ENCODE measurements around the gene CERKL. TPM values are rescaled to one million over a fixed set of nuclear protein-coding genes. Genes with fewer than 3 reads are reported as not detected.

CERKL gene
- total RNA-seq, 1 donor from 2014 or later, result not detected

DNA sequence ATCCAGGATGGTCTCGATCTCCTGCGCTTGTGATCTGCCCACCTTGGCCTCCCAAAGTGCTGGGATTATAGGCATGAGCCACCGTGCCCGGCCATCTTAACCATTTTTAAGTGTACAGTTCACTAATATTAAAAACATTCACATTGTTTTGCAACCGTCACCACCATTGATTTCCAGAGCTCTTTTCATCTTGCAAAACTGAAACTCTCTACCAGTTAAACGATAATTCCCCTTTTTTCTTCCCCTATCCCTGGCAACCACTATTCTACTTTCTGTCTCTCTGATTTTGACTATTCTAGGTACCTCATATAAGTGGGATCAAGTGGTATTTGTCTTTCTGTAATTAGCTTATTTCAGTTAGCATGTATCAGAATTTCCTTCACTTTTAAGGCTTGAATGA is 40.2 kb upstream of the CERKL start:
- Histone ChIP-seq H3K4me3 (no peak overlapping the region), H4K20me1 (ENCODE audit: low read depth) (no peaks in the 10 kb centered on the region), H3K79me2 (ENCODE audit: low read depth) (no peaks in the 10 kb centered on the region), H3K27ac (no peak overlapping the region), H3K4me1 (peaks cover 17% of the 10 kb centered on the region), H3K9ac (no peak overlapping the region), H3K36me3 (no peaks in the 10 kb centered on the region), H3K4me2 (no peak overlapping the region), H3K9me3 (ENCODE audit: low read depth) (no peaks in the 10 kb centered on the region), H3F3A (ENCODE audit: low read depth) (peaks cover 20% of the 10 kb centered on the region), H2AFZ (replicated peaks) (no peak overlapping the region), H3K27me3 (peaks cover 48% of the 10 kb centered on the region)
- DNase-seq (ENCODE audit: low spot score), result no peak
- Mint-ChIP-seq H3K27me3 (ENCODE audit: insufficient read depth, low read depth) (peaks cover 11% of the 10 kb centered on the region), H3K9me3 (no peaks in the 10 kb centered on the region), H3K27ac (no peak overlapping the region), H3K36me3 (no peaks in the 10 kb centered on the region), H3K4me1 (peaks cover 4% of the 10 kb centered on the region), H3K4me3 (no peak overlapping the region)
- TF ChIP-seq EZH2 (IDR thresholded peaks at IDR 0.05) (no peak), EZH2phosphoT487 (IDR thresholded peaks at IDR 0.05) (no peak)
- TF ChIP-seq, protein P1, sequence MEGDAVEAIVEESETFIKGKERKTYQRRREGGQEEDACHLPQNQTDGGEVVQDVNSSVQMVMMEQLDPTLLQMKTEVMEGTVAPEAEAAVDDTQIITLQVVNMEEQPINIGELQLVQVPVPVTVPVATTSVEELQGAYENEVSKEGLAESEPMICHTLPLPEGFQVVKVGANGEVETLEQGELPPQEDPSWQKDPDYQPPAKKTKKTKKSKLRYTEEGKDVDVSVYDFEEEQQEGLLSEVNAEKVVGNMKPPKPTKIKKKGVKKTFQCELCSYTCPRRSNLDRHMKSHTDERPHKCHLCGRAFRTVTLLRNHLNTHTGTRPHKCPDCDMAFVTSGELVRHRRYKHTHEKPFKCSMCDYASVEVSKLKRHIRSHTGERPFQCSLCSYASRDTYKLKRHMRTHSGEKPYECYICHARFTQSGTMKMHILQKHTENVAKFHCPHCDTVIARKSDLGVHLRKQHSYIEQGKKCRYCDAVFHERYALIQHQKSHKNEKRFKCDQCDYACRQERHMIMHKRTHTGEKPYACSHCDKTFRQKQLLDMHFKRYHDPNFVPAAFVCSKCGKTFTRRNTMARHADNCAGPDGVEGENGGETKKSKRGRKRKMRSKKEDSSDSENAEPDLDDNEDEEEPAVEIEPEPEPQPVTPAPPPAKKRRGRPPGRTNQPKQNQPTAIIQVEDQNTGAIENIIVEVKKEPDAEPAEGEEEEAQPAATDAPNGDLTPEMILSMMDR (IDR thresholded peaks at IDR 0.05), result no peak

DNA sequence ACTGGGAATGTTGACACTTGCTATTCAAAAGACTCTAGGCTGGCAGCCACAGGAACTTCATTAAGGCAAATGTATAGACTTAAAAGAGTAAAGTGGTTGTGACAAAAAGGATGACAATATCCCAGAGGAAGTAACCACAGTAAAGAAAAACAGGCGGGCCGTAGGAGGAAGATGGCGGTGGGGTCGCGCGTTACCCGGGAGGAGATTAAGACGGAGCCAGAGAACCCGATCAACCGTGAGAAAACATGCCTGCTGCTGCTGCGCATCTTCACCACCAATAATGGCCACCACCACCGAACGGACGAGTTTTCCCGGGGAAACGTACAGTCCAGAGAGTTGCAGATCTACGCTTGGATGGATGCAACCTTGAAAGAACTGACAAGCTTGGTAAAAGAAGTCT is 37.4 kb upstream of the CERKL start:
- peaks cover 4% of the 10 kb centered on the region for H3K4me1 Mint-ChIP-seq
- peak; percentile 70 for DNase-seq (ENCODE audit: low spot score)
- Histone ChIP-seq H3K27me3 (peaks cover 76% of the 10 kb centered on the region), H3K4me2 (peak overlapping the region; percentile 54), H3K36me3 (no peaks in the 10 kb centered on the region), H2AFZ (replicated peaks) (no peak overlapping the region), H3K4me3 (no peak overlapping the region), H3K4me1 (peaks cover 17% of the 10 kb centered on the region), H3K9me3 (ENCODE audit: low read depth) (no peaks in the 10 kb centered on the region), H4K20me1 (ENCODE audit: low read depth) (no peaks in the 10 kb centered on the region), H3K9ac (no peak overlapping the region), H3K27ac (no peak overlapping the region), H3F3A (ENCODE audit: low read depth) (peaks cover 20% of the 10 kb centered on the region), H3K79me2 (ENCODE audit: low read depth) (no peaks in the 10 kb centered on the region)
- H3K27me3 Mint-ChIP-seq (ENCODE audit: insufficient read depth, low read depth), result peaks cover 20% of the 10 kb centered on the region
- no peaks in the 10 kb centered on the region for H3K9me3 Mint-ChIP-seq
- TF ChIP-seq, protein P1 (IDR thresholded peaks at IDR 0.05), result no peak
- no peak for TF ChIP-seq EZH2 (IDR thresholded peaks at IDR 0.05)
- TF ChIP-seq EZH2phosphoT487 (IDR thresholded peaks at IDR 0.05), result peak; percentile 62
- no peak overlapping the region for H3K4me3 Mint-ChIP-seq
- H3K36me3 Mint-ChIP-seq, result no peaks in the 10 kb centered on the region
- no peak overlapping the region for H3K27ac Mint-ChIP-seq

DNA sequence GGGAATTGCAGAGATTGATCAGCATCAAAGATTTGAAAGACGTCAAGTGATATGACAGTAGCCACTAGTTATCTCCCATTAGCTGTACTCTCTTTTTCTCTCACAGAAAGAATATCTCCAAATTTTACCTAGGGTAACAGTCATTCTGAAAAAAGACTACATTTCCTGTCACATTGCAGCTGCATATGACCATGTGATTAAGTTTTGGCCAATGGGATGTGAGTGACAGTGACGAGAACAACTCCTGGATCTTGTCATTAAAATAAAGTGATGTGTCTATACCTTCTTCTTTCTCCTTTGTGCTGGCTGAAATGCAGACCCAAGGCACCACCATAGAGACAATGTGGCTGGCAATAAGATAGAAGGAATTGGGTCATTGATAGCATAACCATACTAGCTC is 34.0 kb upstream of the CERKL start:
- TF ChIP-seq, protein P1 (IDR thresholded peaks at IDR 0.05), result no peak
- TF ChIP-seq EZH2 (IDR thresholded peaks at IDR 0.05), result no peak
- no peak for TF ChIP-seq EZH2phosphoT487 (IDR thresholded peaks at IDR 0.05)
- H3F3A ChIP-seq (ENCODE audit: low read depth), result peaks cover 20% of the 10 kb centered on the region
- no peaks in the 10 kb centered on the region for H3K36me3 Mint-ChIP-seq
- H3K27me3 Mint-ChIP-seq (ENCODE audit: insufficient read depth, low read depth), result peaks cover 46% of the 10 kb centered on the region
- H3K4me1 Mint-ChIP-seq, result peaks cover 4% of the 10 kb centered on the region
- no peak overlapping the region for H3K27ac Mint-ChIP-seq
- no peaks in the 10 kb centered on the region for H3K79me2 ChIP-seq (ENCODE audit: low read depth)
- H3K4me2 ChIP-seq, result no peak overlapping the region
- no peak overlapping the region for H3K9ac ChIP-seq
- H3K27me3 ChIP-seq, result peaks cover 84% of the 10 kb centered on the region
- H3K9me3 Mint-ChIP-seq, result no peaks in the 10 kb centered on the region
- no peaks in the 10 kb centered on the region for H3K36me3 ChIP-seq
- no peak overlapping the region for H3K27ac ChIP-seq
- H3K4me1 ChIP-seq, result peaks cover 17% of the 10 kb centered on the region
- H4K20me1 ChIP-seq (ENCODE audit: low read depth), result peaks cover 9% of the 10 kb centered on the region
- no peak overlapping the region for H3K4me3 ChIP-seq
- no peak overlapping the region for H3K4me3 Mint-ChIP-seq
- no peak overlapping the region for H2AFZ ChIP-seq (replicated peaks)
- H3K9me3 ChIP-seq (ENCODE audit: low read depth), result no peaks in the 10 kb centered on the region
- DNase-seq (ENCODE audit: low spot score), result no peak
